Fibroblast of lung (primary cell): Measurements from ENCODE around the gene LHFPL6. TPM values are rescaled to one million over a fixed set of nuclear protein-coding genes. Genes with fewer than 3 reads are reported as not detected.

Experiments used
- DNase-seq, 2 donors: peaks; one replicate each; pipeline versions ENCODE4 v3.0.0 to v3.0.0-alpha.2; 2010; ENCODE audit warnings: low read depth in 2 of 2
- H2AFZ ChIP-seq: 2 replicates; pipeline ENCODE4 v1.5.1; 2012; ENCODE audit warnings: low read length, control low read depth, inconsistent platforms
- H3K27ac ChIP-seq: 2 replicates; pipeline ENCODE4 v1.5.1; 2011; ENCODE audit warnings: low read length, control low read depth; ENCODE audit not compliant: insufficient read depth
- H3K27me3 ChIP-seq: 2 replicates; pipeline ENCODE4 v1.5.1; 2011; ENCODE audit warnings: mild to moderate bottlenecking, low read length; ENCODE audit not compliant: control insufficient read depth, insufficient read depth
- H3K36me3 ChIP-seq: 2 replicates; pipeline ENCODE4 v1.5.1; 2011; ENCODE audit warnings: low read length; ENCODE audit not compliant: control insufficient read depth, insufficient read depth
- H3K4me1 ChIP-seq: 2 replicates; pipeline ENCODE4 v1.5.1; 2011; ENCODE audit warnings: low read length; ENCODE audit not compliant: control insufficient read depth, insufficient read depth; ENCODE audit errors: extremely low read depth
- H3K4me2 ChIP-seq: 2 replicates; pipeline ENCODE4 v1.5.1; 2011; ENCODE audit warnings: low read length, control low read depth; ENCODE audit not compliant: insufficient read depth; ENCODE audit errors: extremely low read depth
- H3K4me3 ChIP-seq, 4 experiments: fragments of 200-600 bp in 1 of 4; sonication (generic) in 1 of 4; replicated peaks in 1 of 4; 2 replicates each; pipeline ENCODE4 v1.5.1; 2011 to 2016; ENCODE audit warnings: low read length in 4 of 4, low read depth in 3 of 4, mild to moderate bottlenecking in 3 of 4, control low read depth in 2 of 4, inconsistent platforms in 1 of 4, mixed read lengths in 1 of 4; ENCODE audit not compliant: insufficient read depth in 1 of 4; ENCODE audit errors: control extremely low read depth in 1 of 4
- H3K79me2 ChIP-seq: 2 replicates; pipeline ENCODE4 v1.5.1; 2012; ENCODE audit warnings: mild to moderate bottlenecking, low read length, inconsistent platforms; ENCODE audit not compliant: control insufficient read depth, insufficient read depth
- H3K9ac ChIP-seq: 2 replicates; pipeline ENCODE4 v1.5.1; 2011; ENCODE audit warnings: mild to moderate bottlenecking, low read length, control low read depth; ENCODE audit not compliant: insufficient read depth
- H3K9me3 ChIP-seq: 2 replicates; pipeline ENCODE4 v1.5.1; 2012; ENCODE audit warnings: low read depth, low read length; ENCODE audit not compliant: control insufficient read depth, insufficient read depth
- H4K20me1 ChIP-seq: 2 replicates; pipeline ENCODE4 v1.5.1; 2011; ENCODE audit warnings: low read length; ENCODE audit not compliant: control insufficient read depth, insufficient read depth; ENCODE audit errors: extremely low read depth
- EZH2 ChIP-seq: IDR thresholded peaks from 2 replicates; pipeline ENCODE4 v1.5.1; 2012; ENCODE audit warnings: low read length, control low read depth, mild to moderate bottlenecking; ENCODE audit errors: missing control alignments
- polyA plus RNA-seq, 2 donors: library from polyadenylated mRNA; depleted of rRNA in 1 of 2; stranded (reverse) in 1 of 2; unstranded in 1 of 2; fragments of >200 nt; gene quantifications; 2 replicates each; pipeline ENCODE4 v1.2.1, GENCODE V29; 2011 to 2012; ENCODE audit warnings: missing spikeins in 1 of 2
- total RNA-seq: library from RNA; depleted of rRNA; stranded (reverse); fragments of >200 nt; gene quantifications from 2 replicates; pipeline ENCODE4 v1.2.1, GENCODE V29; 2014
- TF ChIP-seq, protein P1 (sequence below), 2 donors: IDR thresholded peaks in 1 of 2; conservative IDR thresholded peaks in 1 of 2; 1 replicate in 1 of 2; 2 replicates in 1 of 2; pipeline ENCODE4 v1.5.1; 2011 to 2012; ENCODE audit warnings: low read length in 2 of 2, control low read depth in 1 of 2, inconsistent platforms in 1 of 2, low read depth in 1 of 2, mild to moderate bottlenecking in 1 of 2

Gene LHFPL6
- total and polyA plus RNA-seq, 2 donors (not counting 1 experiment from before 2014, with no cell fraction given): 42.4 to 86.8 TPM

DNA sequence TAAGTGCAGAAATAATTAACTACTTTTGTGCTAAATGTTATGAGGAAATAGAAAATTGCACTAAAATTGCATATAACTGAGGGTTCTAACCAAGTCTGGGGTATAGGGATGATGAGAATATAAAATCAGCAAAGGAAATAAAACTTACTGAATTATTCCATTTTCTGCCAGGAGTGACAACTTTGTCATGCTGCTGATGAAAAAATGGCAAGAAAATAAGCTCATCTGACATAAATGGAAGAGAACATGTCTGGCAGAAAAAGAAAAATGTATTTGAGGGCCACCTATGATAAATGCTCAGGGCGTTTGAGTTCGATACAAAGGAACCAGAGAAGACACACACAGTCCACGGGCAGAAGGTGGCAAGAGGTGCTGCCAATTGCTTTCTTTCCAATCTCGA is 78.2 kb downstream of the LHFPL6 start:
- Histone ChIP-seq H3K4me3 (no peak overlapping the region), H3K9ac (no peak overlapping the region), H3K79me2 (no peaks in the 10 kb centered on the region), H3K36me3 (no peaks in the 10 kb centered on the region), H3K27me3 (no peaks in the 10 kb centered on the region), H3K4me2 (no peak overlapping the region), H3K4me1 (peaks cover 14% of the 10 kb centered on the region), H2AFZ (no peak overlapping the region), H3K27ac (no peak overlapping the region), H4K20me1 (no peaks in the 10 kb centered on the region), H3K9me3 (no peaks in the 10 kb centered on the region)
- DNase-seq: no peak
- TF ChIP-seq, protein P1, sequence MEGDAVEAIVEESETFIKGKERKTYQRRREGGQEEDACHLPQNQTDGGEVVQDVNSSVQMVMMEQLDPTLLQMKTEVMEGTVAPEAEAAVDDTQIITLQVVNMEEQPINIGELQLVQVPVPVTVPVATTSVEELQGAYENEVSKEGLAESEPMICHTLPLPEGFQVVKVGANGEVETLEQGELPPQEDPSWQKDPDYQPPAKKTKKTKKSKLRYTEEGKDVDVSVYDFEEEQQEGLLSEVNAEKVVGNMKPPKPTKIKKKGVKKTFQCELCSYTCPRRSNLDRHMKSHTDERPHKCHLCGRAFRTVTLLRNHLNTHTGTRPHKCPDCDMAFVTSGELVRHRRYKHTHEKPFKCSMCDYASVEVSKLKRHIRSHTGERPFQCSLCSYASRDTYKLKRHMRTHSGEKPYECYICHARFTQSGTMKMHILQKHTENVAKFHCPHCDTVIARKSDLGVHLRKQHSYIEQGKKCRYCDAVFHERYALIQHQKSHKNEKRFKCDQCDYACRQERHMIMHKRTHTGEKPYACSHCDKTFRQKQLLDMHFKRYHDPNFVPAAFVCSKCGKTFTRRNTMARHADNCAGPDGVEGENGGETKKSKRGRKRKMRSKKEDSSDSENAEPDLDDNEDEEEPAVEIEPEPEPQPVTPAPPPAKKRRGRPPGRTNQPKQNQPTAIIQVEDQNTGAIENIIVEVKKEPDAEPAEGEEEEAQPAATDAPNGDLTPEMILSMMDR (conservative IDR thresholded peaks at IDR 0.05 in 1 of 2, IDR thresholded peaks at IDR 0.05 in 1 of 2; ENCODE audit: low read depth in 1 of 2, low read length in 2 of 2): no peak
- no peak for TF ChIP-seq EZH2

DNA sequence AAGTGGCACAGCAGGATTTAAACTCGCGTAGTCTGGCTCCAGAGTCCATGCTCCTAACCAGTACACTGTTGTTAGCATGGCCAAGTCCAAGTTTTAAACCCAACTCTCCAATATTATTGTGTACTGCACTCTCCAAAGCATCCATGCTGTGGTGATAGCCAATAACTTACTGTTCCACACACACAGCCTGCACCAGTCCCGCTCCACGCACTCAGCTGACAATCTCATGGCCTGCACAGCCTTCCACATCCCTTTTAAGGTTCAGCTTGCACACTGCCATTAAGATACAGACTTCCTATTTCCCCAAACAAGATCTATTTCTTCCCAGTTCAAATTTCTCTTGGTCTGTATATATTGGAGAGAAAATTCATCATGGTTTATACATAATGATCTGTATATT is 80.7 kb downstream of the LHFPL6 start:
- H3K9me3 ChIP-seq: no peaks in the 10 kb centered on the region
- DNase-seq: no peak
- no peaks in the 10 kb centered on the region for H3K79me2 ChIP-seq
- no peak for TF ChIP-seq EZH2
- TF ChIP-seq, protein P1 (conservative IDR thresholded peaks at IDR 0.05 in 1 of 2, IDR thresholded peaks at IDR 0.05 in 1 of 2; ENCODE audit: low read depth in 1 of 2, low read length in 2 of 2): no peak
- no peak overlapping the region for H3K9ac ChIP-seq
- H3K4me1 ChIP-seq: peaks cover 5% of the 10 kb centered on the region
- no peak overlapping the region for H2AFZ ChIP-seq
- H3K27me3 ChIP-seq: no peaks in the 10 kb centered on the region
- H3K27ac ChIP-seq: no peak overlapping the region
- no peaks in the 10 kb centered on the region for H3K36me3 ChIP-seq
- no peak overlapping the region for H3K4me2 ChIP-seq
- no peak overlapping the region for H3K4me3 ChIP-seq
- no peaks in the 10 kb centered on the region for H4K20me1 ChIP-seq

DNA sequence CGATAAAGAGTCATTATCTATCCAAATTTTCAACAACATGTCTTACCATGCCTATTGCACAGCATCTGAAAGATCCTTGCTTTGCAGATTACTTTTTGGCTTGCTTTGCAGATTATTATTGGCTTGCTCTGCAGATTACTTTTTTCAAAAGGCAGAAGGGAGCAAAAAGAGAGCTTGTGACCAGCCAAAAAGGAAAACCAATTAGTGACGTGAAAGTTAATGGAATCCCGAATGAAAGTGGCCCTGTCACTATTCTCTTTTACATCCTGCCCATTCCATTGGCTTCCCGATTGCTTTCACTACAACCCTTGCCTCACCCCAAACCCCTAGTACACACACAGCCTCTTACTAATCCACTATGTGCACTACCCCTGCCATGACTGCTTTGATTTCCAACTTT is 81.3 kb downstream of the LHFPL6 start:
- no peak for TF ChIP-seq EZH2
- TF ChIP-seq, protein P1 (conservative IDR thresholded peaks at IDR 0.05 in 1 of 2, IDR thresholded peaks at IDR 0.05 in 1 of 2; ENCODE audit: low read depth in 1 of 2, low read length in 2 of 2): no peak
- no peak for DNase-seq
- Histone ChIP-seq H3K9ac (no peak overlapping the region), H3K79me2 (no peaks in the 10 kb centered on the region), H3K4me2 (no peak overlapping the region), H3K9me3 (no peaks in the 10 kb centered on the region), H3K27me3 (no peaks in the 10 kb centered on the region), H3K27ac (no peak overlapping the region), H2AFZ (peak overlapping the region; percentile 10), H3K4me3 (no peak overlapping the region), H3K4me1 (peaks cover 2% of the 10 kb centered on the region), H3K36me3 (no peaks in the 10 kb centered on the region), H4K20me1 (no peaks in the 10 kb centered on the region)
